Stimulated activated CD4-positive, alpha-beta T cell treated with anti-CD3 and anti-CD28 coated beads, Interleukin-2, amount 100 ng/mL, for 4 hours (primary cell): ENCODE measurements around the gene PIEZO2.
"Not testable (repeated sequence)": the region's sequence is repeated elsewhere in the genome, so short reads cannot be mapped to it uniquely, and the experiment has no call there.

Source experiments
- DNase-seq: peaks from one replicate; pipeline ENCODE4 v3.0.0-alpha.2; 2020; ENCODE audit warnings: low read depth

The PIEZO2 gene

DNA sequence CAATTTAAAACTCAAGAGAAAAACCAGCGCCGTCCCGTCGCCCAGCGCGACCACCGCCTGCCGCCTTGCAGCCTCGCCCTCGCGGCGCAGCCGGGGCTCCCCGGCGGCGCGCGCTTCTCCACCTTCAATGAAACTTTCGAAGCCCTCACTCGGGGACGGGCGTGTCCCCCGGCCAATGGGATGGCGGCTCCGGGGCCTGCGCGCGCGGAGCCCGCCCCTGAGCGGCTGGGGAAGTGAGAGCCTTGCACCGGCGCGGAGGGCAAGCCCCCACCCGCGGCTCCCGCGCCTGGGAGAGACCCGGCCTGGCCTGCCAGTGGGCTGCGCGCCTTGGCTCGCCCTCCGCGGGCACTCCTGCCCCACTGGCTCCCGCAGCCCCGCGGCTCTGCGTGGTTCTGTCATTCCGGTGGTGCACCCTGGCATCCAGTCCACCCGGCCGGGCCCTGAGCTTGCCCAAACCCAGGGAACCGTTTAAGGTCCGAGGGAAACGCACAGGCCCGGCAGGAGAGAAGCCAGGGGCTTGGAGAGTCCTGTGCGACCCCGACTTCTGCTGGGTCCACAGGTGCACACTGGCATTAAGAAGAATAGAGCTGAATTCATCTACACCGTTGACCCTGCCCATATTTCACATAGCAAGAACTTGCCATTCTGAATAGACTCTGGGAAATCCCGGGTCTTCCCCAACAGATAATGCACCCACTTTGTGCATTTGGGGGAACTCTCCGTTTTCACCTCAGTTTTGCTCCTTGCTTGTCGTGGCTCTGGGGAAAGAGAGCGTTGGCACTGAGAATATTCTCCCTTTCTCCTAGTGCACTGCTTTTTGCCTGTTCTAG is at the start of gene PIEZO2:
TSS of gene PIEZO2 (minus strand) at position 129 of the 830 bp plus-strand sequence. CDS start 981 bp downstream, outside the sequence.
- no peak for DNase-seq

DNA sequence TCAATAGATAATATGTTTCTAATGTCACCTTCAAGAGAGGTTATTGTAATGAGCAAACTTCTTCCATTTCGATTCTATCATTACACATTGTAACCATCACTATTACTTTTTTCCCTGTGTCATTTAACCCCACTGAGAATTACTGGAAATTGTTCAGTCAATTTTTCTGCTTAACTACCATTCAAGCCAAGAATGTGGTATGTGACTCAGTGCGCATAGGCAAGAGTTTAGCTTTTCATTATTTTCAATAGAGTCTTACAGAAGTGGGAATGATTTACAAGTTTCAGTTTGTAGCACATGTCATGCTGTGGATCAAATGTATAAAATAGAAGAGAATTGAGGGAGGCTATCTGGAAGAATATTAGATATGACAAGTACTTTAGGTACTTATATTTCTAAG is 34.3 kb upstream of the PIEZO2 start:
- DNase-seq = no peak

GRCh38 chr18:11181629-11182028 is 32.3 kb upstream of the PIEZO2 start:
- DNase-seq = not testable (repeated sequence)

DNA sequence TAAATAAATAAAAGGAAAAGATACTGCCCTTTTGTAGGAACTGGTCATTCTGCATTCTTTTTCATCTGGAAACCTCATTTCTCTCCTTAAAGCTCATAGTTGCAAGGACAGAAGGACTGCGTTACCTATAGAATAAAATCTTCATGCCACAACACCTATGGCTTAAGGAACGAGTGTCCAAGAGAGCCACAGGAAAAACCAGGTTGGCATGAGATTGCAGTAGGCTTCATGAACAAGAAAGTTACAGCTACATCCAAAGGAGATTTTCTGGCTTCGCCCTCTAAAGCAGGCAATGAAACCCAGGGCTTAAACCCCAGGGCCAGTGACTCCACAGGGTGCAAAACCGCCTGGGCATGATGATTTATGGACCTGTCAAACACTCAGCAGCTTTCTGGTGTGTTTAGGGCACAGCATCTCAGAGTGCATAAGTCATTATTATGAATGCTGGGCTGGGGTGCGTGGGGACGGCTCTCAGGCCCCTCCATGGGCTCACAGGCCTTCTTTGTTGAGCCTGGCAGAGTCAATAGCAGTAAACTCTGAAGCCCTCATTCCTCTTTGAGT is 30.7 kb upstream of the PIEZO2 start:
- DNase-seq = no peak

DNA sequence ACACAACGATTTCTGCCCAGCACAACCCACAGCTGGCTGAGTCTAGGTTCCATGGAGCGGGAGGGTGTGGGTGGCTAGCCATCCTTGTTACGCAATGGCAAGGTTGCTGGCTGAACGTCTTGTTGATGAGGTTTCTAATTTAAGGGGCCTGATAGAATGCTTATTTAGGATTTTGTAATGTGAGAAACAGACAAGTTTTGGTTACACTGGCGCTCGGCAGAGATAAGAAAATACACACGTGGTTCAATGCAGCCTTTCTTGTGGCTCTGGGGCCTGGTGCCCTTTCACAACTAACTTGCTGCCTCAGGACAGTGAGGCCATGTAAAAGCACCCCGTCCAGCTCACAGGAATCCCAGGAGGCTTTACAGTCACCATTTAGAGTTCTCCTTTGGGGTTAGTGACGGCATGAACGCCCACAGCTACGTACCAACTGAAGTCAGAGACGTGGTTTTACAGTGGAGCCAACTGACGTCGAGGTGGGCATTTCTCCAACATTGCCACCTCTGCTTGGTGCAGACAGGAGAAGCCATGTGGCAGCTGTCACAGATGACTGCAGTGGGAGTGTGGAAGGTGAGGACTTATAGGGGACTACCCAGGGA is 29.7 kb upstream of the PIEZO2 start:
- DNase-seq = no peak

GRCh38 chr18:11177382-11177781 is 28.0 kb upstream of the PIEZO2 start:
- no peak for DNase-seq

GRCh38 chr18:11176481-11176881 is 27.1 kb upstream of the PIEZO2 start:
- DNase-seq = no peak

DNA sequence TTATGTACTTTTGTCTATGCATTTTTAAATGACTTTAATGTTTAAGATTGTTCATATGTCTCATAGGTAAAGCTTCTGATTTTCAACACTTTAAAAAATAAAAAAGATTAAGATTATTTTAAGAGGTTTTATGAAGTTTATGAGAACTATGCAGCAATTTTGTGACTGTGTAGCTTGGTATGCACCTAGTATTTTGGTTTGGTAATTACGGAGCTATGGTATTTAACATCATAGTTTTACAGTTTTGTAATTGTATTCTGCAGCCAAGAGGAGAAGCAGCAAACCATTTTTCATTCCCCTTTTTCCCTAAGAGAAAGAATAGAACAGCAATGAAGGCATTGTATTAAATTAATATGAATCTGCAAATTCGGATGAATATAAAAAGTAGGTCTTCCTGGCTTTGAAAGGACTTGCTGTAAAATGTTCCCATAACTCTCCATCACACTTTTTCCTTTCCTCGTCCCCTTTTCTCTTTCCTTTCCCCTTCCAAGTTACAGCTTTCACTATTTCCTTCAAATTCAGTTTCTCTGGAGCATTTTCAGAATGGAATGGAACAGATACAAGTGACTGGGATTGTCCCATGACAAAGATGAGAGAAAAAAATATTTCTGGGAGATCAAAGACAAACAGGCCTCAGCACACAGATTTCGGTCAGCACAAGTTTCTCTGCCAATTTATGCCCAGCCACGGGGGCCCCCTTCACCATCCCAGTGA is 26.1 kb upstream of the PIEZO2 start:
- no peak for DNase-seq

- DNase-seq = not testable (repeated sequence)
Measured at GRCh38 chr18:11174179-11174578, 24.8 kb upstream of the PIEZO2 start.

GRCh38 chr18:11167778-11168177 is 18.4 kb upstream of the PIEZO2 start:
- no peak for DNase-seq

DNA sequence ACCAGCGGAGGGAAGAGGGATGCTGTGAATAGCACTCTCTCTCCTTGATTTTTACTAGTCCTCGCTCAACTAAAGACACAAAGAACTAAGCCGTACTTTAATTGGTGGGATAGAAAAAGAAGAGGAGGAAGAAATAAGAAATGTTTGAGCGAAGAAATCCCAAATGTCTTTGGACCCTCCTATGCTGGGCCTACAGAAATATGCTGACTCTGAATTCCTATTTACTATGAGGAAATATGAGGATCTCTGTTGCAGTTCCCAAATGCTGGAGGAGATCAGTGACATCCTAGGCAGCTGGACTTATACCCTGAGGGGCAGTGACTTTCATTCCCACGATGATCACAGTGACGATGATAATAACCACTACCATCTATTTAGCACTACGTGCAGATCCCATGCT is 16.6 kb upstream of the PIEZO2 start:
- no peak for DNase-seq

GRCh38 chr18:11165138-11165537 is 15.8 kb upstream of the PIEZO2 start:
- no peak for DNase-seq

DNA sequence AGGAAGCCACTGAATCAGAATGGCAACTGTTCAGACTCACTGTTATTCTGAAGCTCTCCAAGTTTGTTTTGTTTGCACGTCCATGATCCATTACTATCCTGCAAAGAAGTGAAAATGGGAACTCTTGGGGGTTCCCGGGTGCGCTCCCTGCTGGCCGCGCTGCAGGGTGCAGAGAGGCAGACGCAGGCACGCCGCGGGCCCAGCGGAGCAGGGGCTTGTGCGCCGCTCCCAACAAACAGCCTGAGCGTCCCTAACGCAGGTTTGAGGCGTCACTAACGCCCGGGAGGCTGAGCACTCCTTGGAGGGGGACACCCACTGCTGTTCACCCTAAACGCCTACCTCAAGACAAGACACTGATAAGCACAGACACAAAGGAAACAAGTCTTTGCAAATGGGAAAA is 14.3 kb upstream of the PIEZO2 start:
- DNase-seq = no peak

DNA sequence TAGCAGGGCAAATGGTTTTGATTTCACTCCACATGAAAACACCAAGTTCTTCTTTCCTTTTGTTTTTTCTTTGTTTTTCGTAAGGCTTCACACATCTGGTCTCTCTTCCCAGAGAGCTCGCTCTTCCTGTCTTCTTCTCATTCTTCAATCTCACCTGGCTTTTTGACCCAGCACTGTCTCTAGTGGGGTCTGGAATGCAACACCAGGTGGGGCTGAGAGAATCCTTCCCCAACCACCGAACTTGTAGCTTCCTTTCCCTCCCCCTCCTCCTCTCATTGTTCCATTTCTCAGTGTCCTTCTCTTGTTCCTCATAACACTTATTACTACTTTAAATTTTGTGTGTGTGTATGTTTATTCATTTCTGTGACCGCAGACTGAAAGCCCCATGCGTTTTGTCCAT is 13.5 kb upstream of the PIEZO2 start:
- no peak for DNase-seq

DNA sequence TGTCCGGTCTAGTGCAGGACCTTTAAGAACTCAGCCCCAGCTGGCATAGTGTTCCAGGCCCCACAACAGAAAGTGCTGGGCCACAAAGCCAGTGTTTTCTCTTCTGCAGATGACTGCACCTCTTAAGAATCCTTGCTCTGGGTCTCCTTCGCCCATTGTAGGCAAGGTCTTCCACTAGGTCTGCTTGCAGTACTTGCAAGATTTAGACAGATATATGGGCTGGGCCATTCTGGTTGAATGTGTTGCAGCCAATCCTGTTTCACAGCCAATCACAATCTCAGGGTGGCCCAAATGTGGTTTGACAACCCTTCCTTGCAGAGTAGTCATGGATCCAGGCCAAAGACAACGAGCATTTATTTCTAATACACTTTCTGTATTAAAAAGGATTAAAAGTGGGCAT is 13.1 kb upstream of the PIEZO2 start:
- DNase-seq = no peak

- DNase-seq = no peak
Measured at GRCh38 chr18:11160313-11160712, 10.9 kb upstream of the PIEZO2 start.

DNA sequence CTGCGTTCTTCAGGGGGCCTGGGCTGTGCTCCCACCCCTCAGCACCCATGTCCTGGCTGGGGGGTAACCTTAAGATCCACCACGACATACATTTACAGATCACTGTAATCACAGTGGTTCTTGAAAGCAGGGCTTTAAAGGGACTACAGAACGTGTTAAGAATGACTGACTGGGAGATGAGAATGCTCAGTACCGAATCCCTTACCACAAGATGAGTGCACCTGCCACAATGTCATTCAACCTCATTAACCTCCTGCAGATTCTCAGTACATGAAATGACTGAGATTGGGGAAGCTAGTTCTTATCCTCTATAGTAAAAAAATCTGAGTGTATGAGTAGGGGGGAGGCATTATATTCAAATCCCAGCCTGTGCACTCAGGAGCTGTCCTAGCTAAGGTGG is 10.5 kb upstream of the PIEZO2 start:
- no peak for DNase-seq

DNA sequence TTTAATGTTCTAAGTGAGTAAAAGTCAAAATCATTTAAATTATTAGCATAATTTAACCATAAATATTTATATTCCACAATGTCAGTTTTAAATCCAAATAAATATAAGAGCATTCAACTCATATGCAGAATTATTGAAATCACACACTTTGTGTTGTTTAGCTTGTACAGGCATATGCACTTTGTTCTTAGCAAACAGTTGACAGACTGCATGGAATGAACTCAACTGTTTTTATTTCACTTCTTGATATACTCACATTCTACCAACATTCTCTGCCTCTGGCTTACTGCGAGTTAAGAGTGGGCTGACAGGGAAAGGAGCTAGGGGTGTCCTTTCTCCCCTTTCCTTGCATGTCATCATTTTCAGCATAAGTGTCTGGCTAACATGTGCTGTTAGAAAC is 7.6 kb upstream of the PIEZO2 start:
- DNase-seq = no peak

- no peak for DNase-seq
Measured at GRCh38 chr18:11155034-11155759, 5.8 kb upstream of the PIEZO2 start.

GRCh38 chr18:11154368-11154989 is 5.1 kb upstream of the PIEZO2 start:
- DNase-seq = no peak

DNA sequence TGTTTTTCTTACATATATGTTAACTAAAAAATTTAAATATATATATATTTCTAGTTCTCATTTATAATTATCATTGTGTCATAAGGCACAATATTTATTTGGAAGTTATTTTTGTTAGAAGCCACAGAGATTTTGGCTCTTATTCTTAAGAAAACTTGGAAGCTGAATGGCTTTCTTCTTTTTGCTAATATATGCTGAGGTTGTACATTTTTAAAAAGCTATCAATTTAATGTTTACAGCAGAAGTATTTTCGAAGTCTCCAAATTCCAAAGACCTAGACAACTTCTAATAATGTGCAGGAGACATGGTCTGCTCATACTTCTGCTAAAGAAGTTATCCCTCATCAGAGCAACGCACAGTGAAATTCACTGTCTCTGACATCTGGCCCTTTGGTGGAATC is 3.7 kb upstream of the PIEZO2 start:
- no peak for DNase-seq

DNA sequence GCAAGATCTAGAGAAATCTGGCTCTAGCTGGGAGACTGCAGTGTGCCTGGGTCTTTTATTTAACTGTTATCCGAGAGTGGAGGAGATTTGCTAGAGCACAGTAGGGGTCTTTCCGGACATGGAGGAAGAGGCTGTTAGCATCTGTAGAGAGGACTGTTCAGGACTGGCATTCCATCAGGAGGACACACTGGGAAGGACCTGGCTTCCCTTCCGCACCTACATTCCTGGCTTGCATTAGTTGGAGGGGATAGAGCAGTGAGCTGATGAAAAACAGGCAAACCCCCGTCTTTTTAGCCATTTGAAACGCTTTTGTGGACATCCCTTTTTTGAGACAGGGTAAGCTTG is 874 bp upstream of the PIEZO2 start:
- no peak for DNase-seq
